HL-60 (cell line): ENCODE measurements around the gene SEC22C.

Experiments
- GABPA ChIP-seq: IDR thresholded peaks from 2 replicates; pipeline ENCODE4 v1.6.1; 2012; ENCODE audit warnings: low read depth
- POLR2AphosphoS5 ChIP-seq: IDR thresholded peaks from 2 replicates; pipeline ENCODE4 v1.6.1; 2012; ENCODE audit warnings: low read depth
- TF ChIP-seq, protein P1 (sequence below): IDR thresholded peaks from one replicate; pipeline ENCODE4 v1.5.1; 2011; ENCODE audit warnings: low read length, control low read depth, inconsistent platforms; ENCODE audit not compliant: insufficient read depth
- TF ChIP-seq, protein P2 (sequence below): IDR thresholded peaks from 2 replicates; pipeline ENCODE4 v1.6.1; 2012; ENCODE audit warnings: low read depth; ENCODE audit not compliant: insufficient replicate concordance

DNA sequence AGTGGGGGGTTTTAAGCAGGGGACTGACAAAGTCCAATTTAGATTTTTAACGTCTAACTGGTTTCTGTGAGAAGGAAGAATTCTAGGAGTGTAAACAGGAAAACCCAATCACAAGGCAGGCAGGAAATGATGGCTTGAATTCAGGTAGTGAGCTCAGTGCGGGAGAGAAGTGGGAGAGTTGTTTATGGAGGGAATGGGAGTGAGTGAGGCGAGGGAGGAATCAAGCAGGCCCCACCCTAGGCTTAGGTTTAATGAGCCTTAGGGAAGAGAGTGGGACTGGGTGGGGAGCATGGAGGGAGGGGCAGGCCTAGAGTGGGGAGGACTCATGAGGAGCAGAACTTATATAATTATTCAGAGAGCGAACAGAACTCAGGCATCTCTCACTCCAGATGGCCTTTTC, 61.4 kb downstream of the SEC22C start:
- TF ChIP-seq, protein P1, sequence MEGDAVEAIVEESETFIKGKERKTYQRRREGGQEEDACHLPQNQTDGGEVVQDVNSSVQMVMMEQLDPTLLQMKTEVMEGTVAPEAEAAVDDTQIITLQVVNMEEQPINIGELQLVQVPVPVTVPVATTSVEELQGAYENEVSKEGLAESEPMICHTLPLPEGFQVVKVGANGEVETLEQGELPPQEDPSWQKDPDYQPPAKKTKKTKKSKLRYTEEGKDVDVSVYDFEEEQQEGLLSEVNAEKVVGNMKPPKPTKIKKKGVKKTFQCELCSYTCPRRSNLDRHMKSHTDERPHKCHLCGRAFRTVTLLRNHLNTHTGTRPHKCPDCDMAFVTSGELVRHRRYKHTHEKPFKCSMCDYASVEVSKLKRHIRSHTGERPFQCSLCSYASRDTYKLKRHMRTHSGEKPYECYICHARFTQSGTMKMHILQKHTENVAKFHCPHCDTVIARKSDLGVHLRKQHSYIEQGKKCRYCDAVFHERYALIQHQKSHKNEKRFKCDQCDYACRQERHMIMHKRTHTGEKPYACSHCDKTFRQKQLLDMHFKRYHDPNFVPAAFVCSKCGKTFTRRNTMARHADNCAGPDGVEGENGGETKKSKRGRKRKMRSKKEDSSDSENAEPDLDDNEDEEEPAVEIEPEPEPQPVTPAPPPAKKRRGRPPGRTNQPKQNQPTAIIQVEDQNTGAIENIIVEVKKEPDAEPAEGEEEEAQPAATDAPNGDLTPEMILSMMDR, result no peak
- TF ChIP-seq, protein P2, sequence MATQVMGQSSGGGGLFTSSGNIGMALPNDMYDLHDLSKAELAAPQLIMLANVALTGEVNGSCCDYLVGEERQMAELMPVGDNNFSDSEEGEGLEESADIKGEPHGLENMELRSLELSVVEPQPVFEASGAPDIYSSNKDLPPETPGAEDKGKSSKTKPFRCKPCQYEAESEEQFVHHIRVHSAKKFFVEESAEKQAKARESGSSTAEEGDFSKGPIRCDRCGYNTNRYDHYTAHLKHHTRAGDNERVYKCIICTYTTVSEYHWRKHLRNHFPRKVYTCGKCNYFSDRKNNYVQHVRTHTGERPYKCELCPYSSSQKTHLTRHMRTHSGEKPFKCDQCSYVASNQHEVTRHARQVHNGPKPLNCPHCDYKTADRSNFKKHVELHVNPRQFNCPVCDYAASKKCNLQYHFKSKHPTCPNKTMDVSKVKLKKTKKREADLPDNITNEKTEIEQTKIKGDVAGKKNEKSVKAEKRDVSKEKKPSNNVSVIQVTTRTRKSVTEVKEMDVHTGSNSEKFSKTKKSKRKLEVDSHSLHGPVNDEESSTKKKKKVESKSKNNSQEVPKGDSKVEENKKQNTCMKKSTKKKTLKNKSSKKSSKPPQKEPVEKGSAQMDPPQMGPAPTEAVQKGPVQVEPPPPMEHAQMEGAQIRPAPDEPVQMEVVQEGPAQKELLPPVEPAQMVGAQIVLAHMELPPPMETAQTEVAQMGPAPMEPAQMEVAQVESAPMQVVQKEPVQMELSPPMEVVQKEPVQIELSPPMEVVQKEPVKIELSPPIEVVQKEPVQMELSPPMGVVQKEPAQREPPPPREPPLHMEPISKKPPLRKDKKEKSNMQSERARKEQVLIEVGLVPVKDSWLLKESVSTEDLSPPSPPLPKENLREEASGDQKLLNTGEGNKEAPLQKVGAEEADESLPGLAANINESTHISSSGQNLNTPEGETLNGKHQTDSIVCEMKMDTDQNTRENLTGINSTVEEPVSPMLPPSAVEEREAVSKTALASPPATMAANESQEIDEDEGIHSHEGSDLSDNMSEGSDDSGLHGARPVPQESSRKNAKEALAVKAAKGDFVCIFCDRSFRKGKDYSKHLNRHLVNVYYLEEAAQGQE, result no peak
- TF ChIP-seq POLR2AphosphoS5, result no peak
- no peak for TF ChIP-seq GABPA
